Measurements from ENCODE around the gene DCDC2C.

DNA sequence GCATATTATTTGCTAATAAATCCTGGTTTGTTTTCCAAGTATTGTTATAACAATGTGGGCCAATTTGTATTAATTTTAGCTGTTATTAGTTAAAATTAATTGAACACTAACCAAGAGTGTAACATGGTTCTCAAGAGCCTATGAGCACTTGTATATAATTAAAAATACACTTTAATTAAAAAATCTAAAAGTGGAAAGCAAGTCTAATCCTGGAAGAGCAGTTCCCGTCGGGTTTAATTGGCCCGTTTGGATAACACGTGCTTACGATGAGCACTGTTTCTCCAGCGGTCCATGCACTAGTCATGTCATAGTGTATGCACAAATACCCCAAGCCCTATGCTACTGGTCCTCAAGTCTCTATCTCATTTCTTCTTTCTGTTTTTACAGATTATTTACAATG, 49.0 kb downstream of the DCDC2C start:
- TF ChIP-seq GATA2 (IDR thresholded peaks at IDR 0.05; ENCODE audit: low read depth, low read length) (no peak), GATA3 (IDR thresholded peaks at IDR 0.05; ENCODE audit: low read depth, low read length) (no peak)

Measured in SH-SY5Y (cell line).